ENCODE results near the gene CCNL1. TPM values are rescaled to one million over a fixed set of nuclear protein-coding genes. Genes with fewer than 3 reads are reported as not detected.

Gene CCNL1
- total RNA-seq, 1 donor from 2014 or later = 133 TPM

GRCh38 chr3:157122832-157123427, 37.0 kb downstream of the CCNL1 start:
- DNase-seq (no peak), ATAC-seq (no peak)
- peaks cover 26% of the 10 kb centered on the region for H3K4me1 ChIP-seq
- H3K27ac ChIP-seq = no peak overlapping the region
- H3K4me3 ChIP-seq = no peak overlapping the region
- no peaks in the 10 kb centered on the region for H3K27me3 ChIP-seq (ENCODE audit: low read depth)
- H3K36me3 ChIP-seq = no peaks in the 10 kb centered on the region
- intact Hi-C loops (cut with DNase I) = no loop called here
- no peaks in the 10 kb centered on the region for H3K9me3 ChIP-seq
- no peak for TF ChIP-seq CTCF (IDR thresholded peaks at IDR 0.05)

- ATAC-seq (peak; percentile 29 to 59), DNase-seq (no peak)
- no peaks in the 10 kb centered on the region for H3K36me3 ChIP-seq
- no peak for TF ChIP-seq CTCF (IDR thresholded peaks at IDR 0.05)
- no peak overlapping the region for H3K27ac ChIP-seq
- no peak overlapping the region for H3K4me3 ChIP-seq
- H3K4me1 ChIP-seq = peaks cover 20% of the 10 kb centered on the region
- H3K27me3 ChIP-seq (ENCODE audit: low read depth) = peaks cover 3% of the 10 kb centered on the region
- H3K9me3 ChIP-seq = no peaks in the 10 kb centered on the region
- intact Hi-C loops (cut with DNase I) = no loop called here
These were observed 37.8 kb downstream of the CCNL1 start for GRCh38 chr3:157122116-157122515.

- Histone ChIP-seq H3K27me3 (ENCODE audit: low read depth) (peaks cover 3% of the 10 kb centered on the region), H3K36me3 (no peaks in the 10 kb centered on the region), H3K4me1 (peaks cover 20% of the 10 kb centered on the region), H3K4me3 (no peak overlapping the region), H3K9me3 (no peaks in the 10 kb centered on the region), H3K27ac (no peak overlapping the region)
- no peak for ATAC-seq
- DNase-seq = no peak
- intact Hi-C loops (cut with DNase I) = no loop called here
- no peak for TF ChIP-seq CTCF (IDR thresholded peaks at IDR 0.05)
These were observed 38.4 kb downstream of the CCNL1 start for GRCh38 chr3:157121522-157121921.

GRCh38 chr3:157120071-157120892, 39.7 kb downstream of the CCNL1 start:
- Histone ChIP-seq H3K4me3 (peak overlapping the region; percentile 25), H3K4me1 (peaks cover 20% of the 10 kb centered on the region), H3K27me3 (ENCODE audit: low read depth) (peaks cover 3% of the 10 kb centered on the region), H3K36me3 (no peaks in the 10 kb centered on the region), H3K9me3 (no peaks in the 10 kb centered on the region), H3K27ac (no peak overlapping the region)
- no peak for TF ChIP-seq CTCF (IDR thresholded peaks at IDR 0.05)
- intact Hi-C loops (cut with DNase I) = no loop called here
- DNase-seq = no peak
- peak; percentile 86 to 89 for ATAC-seq

GRCh38 chr3:157119369-157119951, 40.5 kb downstream of the CCNL1 start:
- intact Hi-C loops (cut with DNase I) = no loop called here
- peak; percentile 36 to 50 for ATAC-seq

More at GRCh38 chr3:157119369-157119951, 40.5 kb downstream of the CCNL1 start:
- H3K27ac ChIP-seq = no peak overlapping the region
- TF ChIP-seq CTCF (IDR thresholded peaks at IDR 0.05) = no peak
- peaks cover 20% of the 10 kb centered on the region for H3K4me1 ChIP-seq
- no peaks in the 10 kb centered on the region for H3K9me3 ChIP-seq
- DNase-seq = no peak
- no peak overlapping the region for H3K4me3 ChIP-seq
- peaks cover 3% of the 10 kb centered on the region for H3K27me3 ChIP-seq (ENCODE audit: low read depth)
- H3K36me3 ChIP-seq = no peaks in the 10 kb centered on the region

Data from lower lobe of right lung (tissue), 2 donors.